Measurements from ENCODE around the gene OPRL1.

The OPRL1 gene

GRCh38 chr20:64041781-64042053 is 38.2 kb upstream of the OPRL1 start:
- FAIRE-seq = no peak
- no peak for DNase-seq (ENCODE audit: insufficient read length, low spot score)

DNA sequence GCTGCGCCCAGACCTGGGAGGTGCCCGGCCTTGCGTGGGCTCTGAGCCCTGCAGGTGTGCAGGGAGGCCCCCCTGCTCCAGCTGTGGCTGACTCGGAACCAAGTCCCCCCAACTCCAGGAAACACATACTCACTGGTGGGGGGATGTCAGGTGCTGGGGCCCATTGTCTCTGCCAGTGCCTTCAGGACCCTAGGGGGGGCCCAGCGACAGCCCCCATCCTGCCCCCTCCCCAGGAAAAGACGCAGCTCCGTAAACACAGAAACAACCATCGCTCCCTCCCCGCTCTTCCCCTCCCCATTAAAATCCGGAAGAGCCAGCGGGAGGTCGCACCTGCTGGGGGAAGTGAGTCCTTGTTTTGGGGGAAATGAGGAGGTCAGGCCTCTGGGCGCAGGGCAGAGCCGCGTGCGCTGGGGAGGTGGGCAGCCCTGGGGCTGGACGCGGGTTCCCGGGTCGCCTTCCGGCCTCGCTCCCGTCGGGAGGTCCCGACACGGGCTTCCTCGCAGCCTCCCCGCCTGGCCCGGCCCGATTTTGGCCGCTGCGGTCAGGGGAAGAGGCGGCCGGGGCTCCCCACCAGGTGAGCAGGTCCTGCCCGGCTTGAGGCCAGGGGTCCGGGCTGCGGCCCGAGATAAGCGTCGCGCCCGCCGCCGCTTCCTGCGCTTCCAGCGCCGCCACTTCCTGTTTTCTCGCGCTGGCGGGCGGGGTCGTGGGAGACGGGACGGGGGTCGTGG is 37.7 kb upstream of the OPRL1 start:
- FAIRE-seq = no peak

GRCh38 chr20:64043768-64044167 is 36.1 kb upstream of the OPRL1 start:
- DNase-seq (ENCODE audit: insufficient read length, low spot score) (no peak), FAIRE-seq (no peak)

More for the DNA sequence above, 37.7 kb upstream of the OPRL1 start:
- DNase-seq (ENCODE audit: insufficient read length, low spot score) = no peak

DNA sequence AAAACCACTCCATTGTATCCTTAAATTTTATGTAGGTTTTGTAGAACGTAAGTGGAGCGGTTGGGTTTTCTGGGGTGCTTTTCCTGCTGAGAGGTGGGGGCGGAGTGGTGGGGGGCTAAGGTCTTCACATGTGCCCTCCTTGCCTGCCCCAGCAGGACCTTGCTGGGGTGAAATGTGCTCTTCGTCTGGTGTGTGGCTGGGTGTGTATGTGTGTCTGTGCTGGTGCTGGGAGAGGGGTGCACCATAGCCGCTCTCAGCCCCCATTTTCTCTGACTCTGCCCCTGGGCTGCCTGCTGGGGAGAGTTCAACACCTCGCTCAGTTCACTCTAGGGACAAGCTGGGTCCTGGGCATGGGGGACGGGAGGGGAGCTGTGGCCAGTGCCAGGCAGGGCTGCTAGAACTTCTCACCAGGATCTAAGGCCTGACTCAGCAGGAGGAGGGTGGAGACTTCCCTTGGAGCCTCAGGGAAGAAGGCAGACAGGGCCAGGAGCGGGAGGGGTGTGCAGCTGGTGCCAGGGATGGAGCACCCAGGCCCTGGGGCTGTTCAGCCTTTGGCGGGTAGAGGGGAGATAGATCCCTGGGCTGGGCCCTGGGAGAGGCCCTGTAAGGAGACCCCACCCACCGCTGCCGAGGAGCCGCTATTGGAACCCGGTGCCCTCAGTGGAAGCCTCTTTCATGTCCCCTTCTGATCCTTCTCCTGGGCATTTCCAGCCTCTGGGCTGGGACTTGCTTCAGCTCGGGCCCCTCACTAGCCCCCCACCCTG is 35.2 kb upstream of the OPRL1 start:
- FAIRE-seq (no peak), DNase-seq (ENCODE audit: insufficient read length, low spot score) (no peak)

DNA sequence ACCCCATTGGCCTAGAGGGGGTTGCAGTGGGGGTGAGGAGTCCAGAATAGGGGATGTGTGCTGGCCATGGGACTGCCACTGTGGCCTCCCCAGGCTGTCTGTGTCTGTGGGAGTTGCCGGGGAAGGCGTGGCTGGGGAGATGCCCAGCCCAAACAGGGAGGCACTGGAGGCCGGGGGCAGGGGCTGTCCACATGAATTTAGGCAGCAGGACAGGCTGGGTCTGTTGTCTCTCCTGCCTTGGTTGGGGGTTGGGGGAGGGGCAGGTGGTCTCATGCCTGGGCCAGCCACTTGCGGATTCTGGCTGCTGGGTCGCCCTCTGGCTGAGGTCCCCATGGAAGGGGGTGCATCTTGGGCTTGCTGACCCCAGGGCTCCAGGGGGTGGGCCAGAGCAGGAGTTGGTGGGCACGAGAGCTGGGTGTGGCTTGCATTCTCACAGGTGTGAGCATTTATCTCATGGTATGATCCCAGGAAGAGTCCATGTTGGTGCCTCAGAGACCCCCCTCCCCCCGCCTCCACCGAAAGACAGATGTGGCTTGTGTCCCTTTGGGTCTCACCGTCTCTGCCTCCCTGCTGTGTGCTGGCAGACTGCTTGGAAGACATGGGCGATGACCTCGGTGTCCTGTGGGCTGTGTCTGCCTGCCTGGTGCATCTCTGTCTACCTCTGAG is 34.4 kb upstream of the OPRL1 start:
- DNase-seq (ENCODE audit: insufficient read length, low spot score) (no peak), FAIRE-seq (no peak)

DNA sequence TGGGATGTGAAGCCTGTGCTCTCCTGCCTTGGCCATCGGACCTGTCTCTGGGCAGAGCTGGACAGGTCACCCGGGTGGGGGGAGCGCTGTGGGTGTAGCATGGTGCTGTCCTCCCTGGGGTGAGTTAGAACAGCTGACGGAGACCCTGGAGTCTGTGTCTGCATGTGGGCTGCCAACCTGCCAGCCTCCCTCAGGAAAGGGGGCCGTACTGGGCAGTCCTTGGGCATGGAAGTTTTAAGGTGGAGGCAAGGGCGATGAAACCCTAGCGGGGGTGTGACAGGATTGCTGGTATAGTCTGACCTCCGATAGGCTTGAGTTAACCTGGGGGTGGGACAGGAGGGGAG is 32.9 kb upstream of the OPRL1 start:
- FAIRE-seq = no peak
- DNase-seq (ENCODE audit: insufficient read length, low spot score) = no peak

GRCh38 chr20:64047968-64048401 is 31.9 kb upstream of the OPRL1 start:
- no peak for FAIRE-seq
- no peak for DNase-seq (ENCODE audit: insufficient read length, low spot score)

DNA sequence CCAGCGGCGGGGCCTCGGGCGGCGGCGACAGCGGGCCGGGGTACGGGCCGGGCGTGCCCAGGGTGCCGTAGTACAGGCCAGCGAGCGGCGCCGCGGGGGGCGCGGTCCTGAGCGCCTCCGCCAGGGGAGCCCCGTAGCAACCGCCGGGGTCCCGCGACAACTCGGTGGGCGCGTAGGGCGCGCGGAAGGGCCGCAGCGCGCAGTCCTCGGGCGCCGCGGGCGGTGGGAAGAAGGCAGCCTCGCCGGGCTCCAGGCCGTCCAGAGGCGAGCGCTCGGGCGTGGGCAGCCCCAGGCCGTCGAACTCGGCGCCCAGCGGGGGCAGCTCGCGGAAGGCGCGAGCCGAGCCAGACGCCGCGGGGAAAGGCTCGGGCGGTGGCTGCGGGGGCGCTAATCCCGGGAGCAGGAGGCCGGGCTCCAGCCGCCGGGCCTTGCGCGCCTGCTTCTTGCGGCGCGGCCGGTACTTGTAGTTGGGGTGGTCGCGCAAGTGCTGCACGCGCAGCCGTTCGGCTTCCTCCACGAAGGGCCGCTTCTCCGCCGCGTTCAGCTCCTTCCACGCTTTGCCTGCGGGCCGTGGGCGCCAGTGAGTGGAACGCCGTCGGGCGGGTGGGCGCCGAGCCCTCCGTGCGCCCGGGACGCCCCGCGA is 31.4 kb upstream of the OPRL1 start:
- no peak for FAIRE-seq

GRCh38 chr20:64049060-64049877 is 30.6 kb upstream of the OPRL1 start, which contains the start of gene SOX18:
TSS of gene SOX18 (minus strand) at chr20:64049639. CDS start at chr20:64049516, 123 bp downstream.
- DNase-seq (ENCODE audit: insufficient read length, low spot score) (no peak), FAIRE-seq (no peak)

More for the DNA sequence above, 31.4 kb upstream of the OPRL1 start:
- DNase-seq (ENCODE audit: insufficient read length, low spot score) = no peak

DNA sequence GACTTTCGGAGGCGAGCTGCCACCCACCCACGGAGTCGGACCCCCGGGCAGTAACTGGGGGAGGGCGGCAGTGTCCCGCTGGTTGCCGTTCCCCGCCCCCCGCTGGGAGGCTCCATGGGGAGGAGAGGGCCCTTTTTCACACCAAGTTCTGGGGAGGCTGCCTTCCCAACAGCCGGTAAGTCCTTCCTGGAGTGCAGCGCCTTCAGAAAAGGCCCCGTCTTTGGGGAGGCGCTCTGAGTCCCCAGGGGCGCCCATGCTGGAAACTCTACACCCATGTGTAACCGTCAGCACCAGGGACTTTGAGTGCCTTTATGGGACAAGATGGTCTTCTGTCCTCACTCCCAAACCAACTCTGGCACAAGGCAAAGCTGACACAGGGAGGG is 30.0 kb upstream of the OPRL1 start:
- DNase-seq (ENCODE audit: insufficient read length, low spot score) (no peak), FAIRE-seq (no peak)

DNA sequence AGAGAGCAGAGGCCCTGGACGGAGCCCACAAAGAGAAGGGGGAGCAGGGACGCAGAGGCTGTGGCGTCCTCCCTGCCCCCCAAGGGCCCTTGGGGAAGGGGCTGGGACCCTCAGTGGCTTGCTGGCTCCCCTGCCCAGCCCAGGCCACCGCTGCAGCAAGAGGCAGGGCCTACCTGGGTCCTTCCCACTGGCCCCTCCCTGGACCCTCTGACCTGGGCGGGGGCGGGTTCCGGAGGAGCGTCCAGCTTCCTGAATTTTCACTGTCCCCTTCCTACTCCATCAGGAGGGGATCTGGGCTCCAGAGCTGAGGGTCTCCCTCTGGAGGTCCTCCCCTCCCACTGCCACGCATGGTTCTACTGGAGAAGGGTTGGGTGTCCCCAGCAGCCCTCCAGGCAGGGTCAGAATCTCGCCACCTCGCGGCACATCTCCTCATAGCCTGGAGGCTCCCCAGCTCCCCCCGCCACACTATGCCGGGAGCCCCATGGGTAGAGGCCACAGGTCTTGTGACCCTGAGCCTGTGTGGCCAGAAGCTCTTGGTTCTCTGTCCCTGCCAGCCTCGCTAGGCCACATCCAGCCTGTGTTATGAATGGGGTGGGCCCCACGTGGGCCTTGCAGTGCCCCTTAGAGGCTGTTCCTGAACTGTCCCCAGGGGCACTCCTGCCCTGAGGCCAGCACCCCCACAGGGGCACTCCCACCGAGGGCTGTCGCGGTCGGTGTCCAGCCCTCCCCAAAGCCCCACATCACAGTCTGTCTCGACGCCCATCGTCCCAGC is 29.4 kb upstream of the OPRL1 start:
- FAIRE-seq (no peak), DNase-seq (ENCODE audit: insufficient read length, low spot score) (no peak)

- FAIRE-seq (no peak), DNase-seq (ENCODE audit: insufficient read length, low spot score) (no peak)
Measured at GRCh38 chr20:64051033-64051452, 28.8 kb upstream of the OPRL1 start.

DNA sequence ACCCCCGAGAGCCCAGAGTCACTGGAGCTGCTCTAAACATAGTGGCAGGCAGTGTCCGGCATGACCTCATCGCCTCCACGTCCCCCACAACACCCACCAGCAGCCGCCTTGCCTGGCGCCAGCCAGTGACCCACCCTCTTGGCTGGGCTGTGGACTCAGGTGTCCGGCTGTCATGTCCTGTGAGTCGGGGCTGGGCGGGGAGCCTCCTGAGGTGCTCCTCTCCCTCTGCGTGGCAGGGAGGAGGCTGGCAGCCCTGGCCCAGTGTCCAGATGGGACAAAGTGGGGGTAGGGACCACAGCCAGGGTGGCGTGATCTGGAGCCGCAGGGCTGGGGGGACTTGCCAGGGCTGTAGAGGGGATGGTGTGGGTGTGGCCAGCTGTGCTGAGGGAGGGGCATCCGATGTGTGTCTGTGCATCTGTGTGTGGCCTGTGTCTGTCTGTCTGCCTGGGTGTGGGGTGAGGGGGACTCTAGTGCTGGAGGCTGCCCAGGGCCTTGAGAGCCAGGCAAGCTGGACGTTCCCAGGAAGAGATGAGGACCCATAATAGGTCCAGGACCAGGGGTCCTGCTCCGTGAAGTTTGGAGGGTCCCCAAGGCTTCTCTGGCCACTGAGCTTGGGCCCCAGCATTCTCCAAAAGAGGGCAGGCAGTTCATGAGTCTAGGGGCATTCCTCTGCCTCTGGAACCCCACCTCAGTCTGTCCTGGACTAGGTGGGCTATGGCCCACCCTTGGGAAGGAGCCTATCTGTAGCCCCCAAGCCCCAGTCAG is 28.1 kb upstream of the OPRL1 start:
- DNase-seq (ENCODE audit: insufficient read length, low spot score) (no peak), FAIRE-seq (no peak)

DNA sequence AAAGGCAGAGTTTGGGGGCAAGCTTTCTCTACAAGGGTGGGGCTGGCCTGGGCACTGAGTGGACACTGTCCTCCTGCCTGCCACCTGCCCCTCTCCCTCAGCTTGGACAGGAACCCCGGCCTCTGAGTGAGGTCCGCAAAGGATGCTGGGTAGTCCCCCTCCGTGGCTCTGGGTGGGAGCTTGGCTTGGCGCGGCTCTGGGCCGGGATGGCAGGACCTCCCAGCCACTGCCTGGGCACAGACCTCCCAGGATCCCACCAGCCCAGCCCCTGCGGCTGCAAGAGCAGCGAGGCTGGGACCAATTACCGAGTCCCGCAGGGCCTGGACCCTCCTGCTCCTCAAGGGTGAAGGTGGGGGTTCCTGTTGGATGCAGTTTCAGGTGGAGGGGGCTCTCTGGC is 27.6 kb upstream of the OPRL1 start:
- FAIRE-seq (no peak), DNase-seq (ENCODE audit: insufficient read length, low spot score) (no peak)

GRCh38 chr20:64052987-64053840 is 26.7 kb upstream of the OPRL1 start:
- FAIRE-seq = no peak
- no peak for DNase-seq (ENCODE audit: insufficient read length, low spot score)

- no peak for DNase-seq (ENCODE audit: insufficient read length, low spot score)
- no peak for FAIRE-seq
Measured at GRCh38 chr20:64053841-64054661, 25.8 kb upstream of the OPRL1 start.

GRCh38 chr20:64055396-64055892 is 24.4 kb upstream of the OPRL1 start:
- no peak for DNase-seq (ENCODE audit: insufficient read length, low spot score)
- no peak for FAIRE-seq
